BJ (cell line): ENCODE measurements around the gene PKN2. TPM values are rescaled to one million over a fixed set of nuclear protein-coding genes. Genes with fewer than 3 reads are reported as not detected.
"Not testable (repeated sequence)": the region's sequence is repeated elsewhere in the genome, so short reads cannot be mapped to it uniquely, and the experiment has no call there.

Source experiments
- CTCF ChIA-PET: fragments of 350-600 bp; formaldehyde crosslinking; extraction: SDS; loops from one replicate; lab custom pipeline; 2021; ENCODE audit warnings: antibody characterized with exemption, inconsistent platforms; lab: Yijun Ruan, JAX
- POLR2A ChIA-PET: fragments of 300-600 bp; sonication (Branson Sonifier 250); formaldehyde crosslinking; extraction: SDS; loops from one replicate; lab custom pipeline; 2021; ENCODE audit warnings: antibody characterized with exemption; lab: Charles Lee
- DNase-seq: peaks from one replicate; pipeline ENCODE4 v3.0.0-alpha.2; 2011; ENCODE audit warnings: low read depth
- H3K27me3 ChIP-seq: 2 replicates; pipeline ENCODE4 v1.6.0; 2011; ENCODE audit warnings: low read length; ENCODE audit not compliant: control insufficient read depth, insufficient read depth
- H3K36me3 ChIP-seq: 2 replicates; pipeline ENCODE4 v1.5.1; 2011; ENCODE audit warnings: low read length; ENCODE audit not compliant: control insufficient read depth, insufficient read depth
- H3K4me3 ChIP-seq: 2 replicates; pipeline ENCODE4 v1.5.1; 2011; ENCODE audit warnings: low read depth, mild to moderate bottlenecking, control low read depth, low read length
- CTCF ChIP-seq: IDR thresholded peaks from 2 replicates; pipeline ENCODE4 v1.5.1; 2011; ENCODE audit warnings: low read depth, mild to moderate bottlenecking, control low read depth, inconsistent platforms, low read length, moderate library complexity; ENCODE audit not compliant: insufficient read depth
- polyA plus RNA-seq: library from polyadenylated mRNA; depleted of rRNA; stranded (reverse); fragments of >200 nt; gene quantifications from 2 replicates; pipeline ENCODE4 v1.2.3, GENCODE V29; 2011

PKN2 gene
- polyA plus RNA-seq, 1 experiment: 9.5 TPM

GRCh38 chr1:88876573-88877365, 192.7 kb downstream of the PKN2 start:
- no peak for DNase-seq
- POLR2A ChIA-PET: interaction anchor here (0.6 kb wide), 1 partner anchor 145 kb away, joined by 3 read pairs; no protein-coding TSS in a partner anchor

GRCh38 chr1:88877382-88877825, 193.3 kb downstream of the PKN2 start:
- CTCF ChIA-PET: interaction anchor here (0.6 to 3.5 kb wide), 24 partner anchors 8 to 1839 kb away, joined by 3 to 33 read pairs (median 4); no protein-coding TSS in a partner anchor
- peak; percentile 43 for TF ChIP-seq CTCF
- Histone ChIP-seq H3K4me3 (no peak overlapping the region), H3K27me3 (no peaks in the 10 kb centered on the region), H3K36me3 (peaks cover 1% of the 10 kb centered on the region; the same call in 1 of the 2 replicates)
- DNase-seq: no peak
- POLR2A ChIA-PET: interaction anchor here (0.6 kb wide), 1 partner anchor 146 kb away, joined by 3 read pairs; no protein-coding TSS in a partner anchor

More at GRCh38 chr1:88876573-88877365, 192.7 kb downstream of the PKN2 start:
- TF ChIP-seq CTCF: no peak
- CTCF ChIA-PET: interaction anchor here (0.7 to 3.5 kb wide), 23 partner anchors 9 to 229 kb away, joined by 3 to 33 read pairs (median 4); no protein-coding TSS in a partner anchor
- Histone ChIP-seq H3K27me3 (no peaks in the 10 kb centered on the region), H3K4me3 (no peak overlapping the region), H3K36me3 (peaks cover under 1% of the 10 kb centered on the region; the same call in 1 of the 2 replicates)

DNA sequence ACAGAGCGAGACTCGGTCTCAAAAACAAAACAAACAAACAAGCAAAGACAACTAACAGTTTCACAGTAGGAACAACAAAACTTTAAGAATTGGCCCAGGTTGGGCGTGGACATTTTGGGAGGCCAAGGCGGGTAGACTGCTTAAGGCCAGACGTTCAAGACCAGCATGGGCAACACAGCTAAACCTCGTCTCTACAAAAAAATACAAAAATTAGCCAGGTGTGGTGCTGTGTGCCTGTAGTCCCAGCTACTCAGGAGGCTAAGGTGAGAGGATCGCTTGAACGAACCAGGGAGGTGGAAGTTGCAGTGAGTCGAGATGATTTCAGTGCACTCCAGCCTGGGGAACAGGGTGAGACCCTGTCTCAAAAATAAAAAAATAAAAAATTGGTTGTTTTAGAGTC, 193.8 kb downstream of the PKN2 start:
- H3K27me3 ChIP-seq: no peaks in the 10 kb centered on the region
- no peak for DNase-seq
- H3K4me3 ChIP-seq: no peak overlapping the region
- H3K36me3 ChIP-seq: peaks cover 1% of the 10 kb centered on the region; the same call in 1 of the 2 replicates
- ChIA-PET POLR2A (no interaction called here), CTCF (interaction anchor here (0.6 to 3.1 kb wide), 10 partner anchors 8 to 1839 kb away, joined by 3 to 18 read pairs (median 5); no protein-coding TSS in a partner anchor)
- TF ChIP-seq CTCF: no peak

DNA sequence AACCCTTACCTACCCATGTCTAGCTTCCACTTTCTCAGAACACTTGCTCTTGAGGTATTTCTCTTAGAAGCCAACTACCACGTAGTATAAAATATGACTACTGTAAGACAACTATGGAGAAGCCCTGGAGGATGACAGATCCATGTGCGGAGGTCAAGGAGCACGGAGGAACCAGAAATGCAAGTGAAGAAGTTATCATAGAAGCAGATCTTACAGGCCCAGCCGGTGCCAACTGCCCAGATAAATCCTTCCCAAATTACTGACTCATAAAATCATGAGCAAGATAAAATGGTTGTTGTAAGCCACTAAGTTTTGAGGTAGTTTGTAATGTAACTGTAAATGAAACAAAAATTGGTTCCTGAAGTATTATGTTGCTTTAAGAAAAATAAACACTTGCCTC, 194.7 kb downstream of the PKN2 start:
- H3K36me3 ChIP-seq: peaks cover 1% of the 10 kb centered on the region
- TF ChIP-seq CTCF: no peak
- DNase-seq: no peak
- no peak overlapping the region for H3K4me3 ChIP-seq
- no peaks in the 10 kb centered on the region for H3K27me3 ChIP-seq
- ChIA-PET POLR2A (no interaction called here), CTCF (interaction anchor here (0.7 to 2.9 kb wide), 5 partner anchors 11 to 224 kb away, joined by 3 to 14 read pairs (median 5); no protein-coding TSS in a partner anchor)

DNA sequence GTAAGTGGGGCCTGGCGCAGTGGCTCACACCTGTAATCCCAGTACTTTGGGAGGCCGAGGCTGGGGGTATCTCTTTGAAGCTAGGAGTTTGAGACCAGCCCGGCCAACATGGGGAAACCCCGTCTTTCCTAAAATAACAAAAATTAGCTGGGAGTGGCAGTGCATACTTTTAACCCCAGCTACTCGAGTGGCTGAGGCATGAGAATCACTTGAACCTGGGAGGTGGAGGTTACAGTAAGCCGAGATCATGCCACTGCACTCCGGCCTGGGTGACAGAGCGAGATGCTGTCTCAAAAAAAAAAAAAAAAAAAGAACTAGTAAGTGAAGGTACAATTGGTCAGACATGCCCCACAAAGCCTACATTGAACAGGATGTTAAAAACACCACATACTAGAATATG, 196.6 kb downstream of the PKN2 start:
- H3K4me3 ChIP-seq, H3K36me3 ChIP-seq, H3K27me3 ChIP-seq, DNase-seq, POLR2A ChIA-PET: not testable (repeated sequence)
- CTCF ChIA-PET: interaction anchor here (0.8 to 1.2 kb wide), 2 partner anchors 10 to 145 kb away, joined by 3 read pairs; no protein-coding TSS in a partner anchor
